OCI-LY3 (cell line): ENCODE measurements around the gene RNU2-1.

Experiments used
- H2AFZ ChIP-seq: fragments of 200-600, 300-600 bp; shearing (Covaris generic); 2 replicates; pipeline ENCODE4 v1.6.0; 2014; ENCODE audit warnings: antibody characterized with exemption, low read depth, low read length
- H3K27ac ChIP-seq: fragments of 200-600, 300-600 bp; sonication (generic); 2 replicates; pipeline ENCODE4 v1.5.1; 2014; ENCODE audit warnings: mild to moderate bottlenecking, low read length, moderate library complexity, mixed read lengths
- H3K27me3 ChIP-seq: fragments of 200-600, 300-600 bp; sonication (generic); 2 replicates; pipeline ENCODE4 v1.6.1; 2014; ENCODE audit warnings: low read depth, low read length, mixed read lengths
- H3K36me3 ChIP-seq: fragments of 200-600, 300-600 bp; sonication (generic); replicated peaks from 2 replicates; pipeline ENCODE3; 2014; ENCODE audit warnings: low read depth, low read length, mixed read lengths
- H3K4me1 ChIP-seq: fragments of 300-600, 200-600 bp; sonication (generic); 2 replicates; pipeline ENCODE4 v1.6.1; 2014; ENCODE audit warnings: low read length, mixed read lengths
- H3K4me2 ChIP-seq: fragments of 200-600, 300-600 bp; sonication (generic); 2 replicates; pipeline ENCODE4 v1.6.1; 2014; ENCODE audit warnings: low read length, mixed read lengths
- H3K4me3 ChIP-seq: fragments of 300-600, 200-600 bp; sonication (generic); 2 replicates; pipeline ENCODE4 v1.5.1; 2014; ENCODE audit warnings: antibody characterized with exemption, mild to moderate bottlenecking, low read length, moderate library complexity
- H3K79me2 ChIP-seq: fragments of 300-600, 200-600 bp; shearing (Covaris generic); 2 replicates; pipeline ENCODE4 v1.6.1; 2014; ENCODE audit warnings: mild to moderate bottlenecking, low read length, mixed read lengths
- H3K9ac ChIP-seq: fragments of 300-600, 200-600 bp; shearing (Covaris generic); 2 replicates; pipeline ENCODE4 v1.6.0; 2014; ENCODE audit warnings: mild to moderate bottlenecking, low read length, moderate library complexity
- H3K9me3 ChIP-seq: fragments of 200-600, 300-600 bp; shearing (Covaris generic); 2 replicates; pipeline ENCODE4 v1.6.1; 2014; ENCODE audit warnings: low read length, mixed read lengths; ENCODE audit not compliant: insufficient read depth
- H4K20me1 ChIP-seq: fragments of 200-600, 300-600 bp; sonication (generic); 2 replicates; pipeline ENCODE4 v1.6.1; 2016; ENCODE audit warnings: low read length, mixed read lengths; ENCODE audit not compliant: insufficient read depth
- EZH2phosphoT487 ChIP-seq: fragments of 200-600 bp; shearing (Covaris generic); IDR thresholded peaks from 2 replicates; pipeline ENCODE4 v1.6.1; 2018; ENCODE audit warnings: antibody characterized with exemption, mixed run types, low read depth
- TF ChIP-seq, protein P1 (sequence below): fragments of 200-600, 300-600 bp; sonication (generic); IDR thresholded peaks from 2 replicates; pipeline ENCODE4 v1.5.1; 2014; ENCODE audit warnings: antibody characterized with exemption, low read length, low read depth

The RNU2-1 gene

DNA sequence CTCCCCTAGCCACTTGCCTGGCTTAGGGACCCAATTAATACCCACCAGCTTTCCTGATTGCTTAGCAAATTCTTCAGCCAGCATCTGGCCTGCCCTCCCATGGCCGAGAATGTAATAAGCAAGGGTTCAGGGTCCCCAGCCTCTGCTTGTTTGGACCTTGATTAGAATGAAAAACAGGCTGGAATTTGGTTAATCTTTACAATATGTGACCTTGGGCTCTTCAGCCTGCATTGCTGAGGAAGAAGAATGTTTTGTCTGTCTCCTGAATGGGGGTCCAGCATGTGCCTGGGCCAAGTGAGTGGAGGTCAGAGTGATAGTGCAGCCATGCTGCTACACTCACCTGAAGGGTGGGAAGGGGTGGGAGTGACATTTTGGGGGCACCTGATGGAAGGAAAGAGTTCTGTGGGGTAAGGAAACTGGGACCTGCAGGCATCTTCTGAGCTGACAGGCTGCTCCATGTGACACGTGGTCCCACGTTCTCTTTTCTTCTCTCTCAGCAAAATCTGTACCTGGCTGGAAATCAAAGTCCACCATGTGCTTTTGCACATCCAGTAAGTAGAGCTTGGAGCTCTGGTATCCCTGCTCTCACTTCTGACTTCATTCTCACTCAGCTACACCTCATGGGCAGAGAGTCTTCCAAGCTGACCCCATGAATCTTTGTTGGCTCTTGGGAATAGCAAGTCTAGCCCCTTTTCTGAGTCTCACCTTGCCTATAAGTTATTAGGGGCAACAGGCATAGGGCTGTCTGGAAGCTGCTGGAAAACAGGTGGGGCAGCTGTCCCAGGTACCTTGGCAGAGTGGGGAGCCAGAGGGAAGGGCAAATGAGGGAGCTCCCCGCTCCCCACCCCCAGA is 16.8 kb downstream of the RNU2-1 start:
- Histone ChIP-seq H3K36me3 (peaks cover 24% of the 10 kb centered on the region), H3K27ac (no peak overlapping the region), H3K4me1 (peaks cover 11% of the 10 kb centered on the region), H3K79me2 (peaks cover 10% of the 10 kb centered on the region; the same call in 1 of the 2 replicates), H4K20me1 (no peaks in the 10 kb centered on the region), H2AFZ (no peak overlapping the region), H3K4me3 (no peak overlapping the region), H3K4me2 (no peak overlapping the region), H3K9ac (no peak overlapping the region), H3K9me3 (no peaks in the 10 kb centered on the region), H3K27me3 (no peaks in the 10 kb centered on the region)
- no peak for TF ChIP-seq EZH2phosphoT487
- TF ChIP-seq, protein P1, sequence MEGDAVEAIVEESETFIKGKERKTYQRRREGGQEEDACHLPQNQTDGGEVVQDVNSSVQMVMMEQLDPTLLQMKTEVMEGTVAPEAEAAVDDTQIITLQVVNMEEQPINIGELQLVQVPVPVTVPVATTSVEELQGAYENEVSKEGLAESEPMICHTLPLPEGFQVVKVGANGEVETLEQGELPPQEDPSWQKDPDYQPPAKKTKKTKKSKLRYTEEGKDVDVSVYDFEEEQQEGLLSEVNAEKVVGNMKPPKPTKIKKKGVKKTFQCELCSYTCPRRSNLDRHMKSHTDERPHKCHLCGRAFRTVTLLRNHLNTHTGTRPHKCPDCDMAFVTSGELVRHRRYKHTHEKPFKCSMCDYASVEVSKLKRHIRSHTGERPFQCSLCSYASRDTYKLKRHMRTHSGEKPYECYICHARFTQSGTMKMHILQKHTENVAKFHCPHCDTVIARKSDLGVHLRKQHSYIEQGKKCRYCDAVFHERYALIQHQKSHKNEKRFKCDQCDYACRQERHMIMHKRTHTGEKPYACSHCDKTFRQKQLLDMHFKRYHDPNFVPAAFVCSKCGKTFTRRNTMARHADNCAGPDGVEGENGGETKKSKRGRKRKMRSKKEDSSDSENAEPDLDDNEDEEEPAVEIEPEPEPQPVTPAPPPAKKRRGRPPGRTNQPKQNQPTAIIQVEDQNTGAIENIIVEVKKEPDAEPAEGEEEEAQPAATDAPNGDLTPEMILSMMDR = no peak

DNA sequence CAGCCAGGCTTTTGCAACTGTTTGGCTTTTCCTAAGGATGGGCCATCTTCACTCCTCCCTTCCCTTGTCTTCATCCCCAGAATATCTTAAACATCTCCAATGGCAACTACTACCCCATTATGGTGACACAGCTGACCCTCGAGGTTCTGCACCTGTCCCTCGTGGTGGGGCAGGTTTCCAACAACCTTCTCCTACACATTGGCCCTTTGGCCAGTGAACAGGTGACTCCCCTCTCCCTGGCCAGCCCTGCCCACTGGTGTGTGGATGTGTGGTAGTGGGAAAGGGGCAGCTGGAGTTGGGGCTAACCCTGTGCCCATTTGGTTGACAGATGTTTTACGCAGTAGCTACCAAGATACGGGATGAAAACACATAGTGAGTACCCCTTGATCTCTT is 17.4 kb downstream of the RNU2-1 start:
- TF ChIP-seq, protein P1 = no peak
- no peak for TF ChIP-seq EZH2phosphoT487
- Histone ChIP-seq H3K4me1 (peaks cover 11% of the 10 kb centered on the region), H3K4me3 (no peak overlapping the region), H3K9ac (no peak overlapping the region), H4K20me1 (no peaks in the 10 kb centered on the region), H3K79me2 (peaks cover 11% of the 10 kb centered on the region; the same call in 1 of the 2 replicates), H3K9me3 (no peaks in the 10 kb centered on the region), H3K27me3 (no peaks in the 10 kb centered on the region), H2AFZ (no peak overlapping the region), H3K36me3 (peaks cover 24% of the 10 kb centered on the region), H3K4me2 (no peak overlapping the region), H3K27ac (no peak overlapping the region)

DNA sequence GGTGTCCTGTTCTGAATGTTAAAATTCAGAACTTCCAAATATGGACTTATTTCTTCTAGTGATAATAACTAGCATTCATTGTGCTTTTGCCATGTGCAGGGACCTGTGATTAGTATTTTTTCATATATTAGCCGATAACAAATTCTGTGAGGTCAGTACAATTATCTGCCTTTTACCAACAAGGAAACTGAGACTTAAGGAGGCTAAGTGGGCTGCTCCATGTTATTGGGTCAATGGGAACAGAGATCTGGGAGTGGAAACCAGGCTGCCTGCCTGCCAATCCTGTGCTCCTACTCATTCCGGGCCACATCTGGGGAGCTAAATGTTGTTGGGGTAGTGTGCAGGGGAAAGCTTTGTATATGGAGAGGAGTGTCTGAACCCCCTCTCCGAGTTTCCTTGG is 18.4 kb downstream of the RNU2-1 start:
- Histone ChIP-seq H3K4me2 (no peak overlapping the region), H3K27me3 (no peaks in the 10 kb centered on the region), H3K36me3 (peaks cover 24% of the 10 kb centered on the region), H4K20me1 (no peaks in the 10 kb centered on the region), H3K9me3 (no peaks in the 10 kb centered on the region), H3K4me3 (no peak overlapping the region), H2AFZ (no peak overlapping the region), H3K79me2 (peaks cover 11% of the 10 kb centered on the region; the same call in 1 of the 2 replicates), H3K9ac (no peak overlapping the region), H3K27ac (no peak overlapping the region), H3K4me1 (peaks cover 19% of the 10 kb centered on the region)
- TF ChIP-seq EZH2phosphoT487 = no peak
- TF ChIP-seq, protein P1 = no peak

DNA sequence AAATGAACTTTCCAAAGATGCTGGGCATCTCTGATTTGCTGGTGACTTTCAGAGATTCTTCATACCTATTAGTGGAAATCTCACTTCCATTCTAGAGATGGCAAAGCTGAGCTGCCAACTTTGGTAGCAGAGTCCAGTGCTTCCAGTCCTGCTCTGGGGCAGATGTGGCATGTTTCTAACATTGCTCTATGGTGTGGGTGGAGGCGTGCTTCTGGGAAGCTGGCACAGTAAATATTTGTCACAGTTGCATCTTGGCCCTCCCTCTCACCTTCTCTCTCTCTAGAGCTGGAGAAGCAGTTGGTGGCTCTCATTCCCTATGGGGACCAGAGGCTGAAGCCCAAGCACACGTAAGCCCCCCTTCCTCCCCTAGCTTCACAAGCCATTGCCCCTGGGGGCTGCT is 20.2 kb downstream of the RNU2-1 start:
- Histone ChIP-seq H3K9me3 (no peaks in the 10 kb centered on the region), H3K9ac (no peak overlapping the region), H3K79me2 (peaks cover 11% of the 10 kb centered on the region; the same call in 1 of the 2 replicates), H3K27ac (no peak overlapping the region), H3K27me3 (no peaks in the 10 kb centered on the region), H3K4me3 (no peak overlapping the region), H3K4me1 (peaks cover 20% of the 10 kb centered on the region), H2AFZ (no peak overlapping the region), H3K36me3 (peaks cover 28% of the 10 kb centered on the region), H3K4me2 (peak overlapping the region; percentile 88; the same call in 1 of the 2 replicates), H4K20me1 (no peaks in the 10 kb centered on the region)
- no peak for TF ChIP-seq EZH2phosphoT487
- TF ChIP-seq, protein P1 = no peak
